ENCODE results near the gene METTL5.

The METTL5 gene

GRCh38 chr2:169776252-169776761 is 48.4 kb downstream of the METTL5 start:
- no peak for DNase-seq (ENCODE audit: low read depth in 1 of 2, low spot score in 1 of 2)
- Histone ChIP-seq H3K27ac (replicated peaks) (no peak overlapping the region), H3K4me3 (replicated peaks; ENCODE audit: insufficient read depth, low read length) (no peak overlapping the region), H3K27me3 (ENCODE audit: insufficient read depth, poor library complexity, severe bottlenecking) (no peaks in the 10 kb centered on the region)
- TF ChIP-seq SPI1 (IDR thresholded peaks at IDR 0.05; ENCODE audit: borderline replicate concordance, low read depth) (no peak), REST (IDR thresholded peaks at IDR 0.05; ENCODE audit: insufficient replicate concordance, low read depth) (no peak), GABPA (IDR thresholded peaks at IDR 0.05; ENCODE audit: low read depth) (no peak), POLR2AphosphoS5 (IDR thresholded peaks at IDR 0.05; ENCODE audit: low read depth) (no peak), CTCF (IDR thresholded peaks at IDR 0.05; ENCODE audit: insufficient read depth, low read length) (no peak)

GRCh38 chr2:169775765-169776164 is 48.9 kb downstream of the METTL5 start:
- Histone ChIP-seq H3K27ac (replicated peaks) (no peak overlapping the region), H3K4me3 (replicated peaks; ENCODE audit: insufficient read depth, low read length) (no peak overlapping the region), H3K27me3 (ENCODE audit: insufficient read depth, poor library complexity, severe bottlenecking) (no peaks in the 10 kb centered on the region)
- no peak for DNase-seq (ENCODE audit: low read depth in 1 of 2, low spot score in 1 of 2)
- TF ChIP-seq POLR2AphosphoS5 (IDR thresholded peaks at IDR 0.05; ENCODE audit: low read depth) (no peak), GABPA (IDR thresholded peaks at IDR 0.05; ENCODE audit: low read depth) (no peak), SPI1 (IDR thresholded peaks at IDR 0.05; ENCODE audit: borderline replicate concordance, low read depth) (no peak), REST (IDR thresholded peaks at IDR 0.05; ENCODE audit: insufficient replicate concordance, low read depth) (no peak), CTCF (IDR thresholded peaks at IDR 0.05; ENCODE audit: insufficient read depth, low read length) (no peak)

GRCh38 chr2:169775354-169775753 is 49.4 kb downstream of the METTL5 start:
- Histone ChIP-seq H3K27me3 (ENCODE audit: insufficient read depth, poor library complexity, severe bottlenecking) (no peaks in the 10 kb centered on the region), H3K4me3 (replicated peaks; ENCODE audit: insufficient read depth, low read length) (no peak overlapping the region), H3K27ac (replicated peaks) (no peak overlapping the region)
- DNase-seq (ENCODE audit: low read depth in 1 of 2, low spot score in 1 of 2): no peak
- TF ChIP-seq GABPA (IDR thresholded peaks at IDR 0.05; ENCODE audit: low read depth) (no peak), REST (IDR thresholded peaks at IDR 0.05; ENCODE audit: insufficient replicate concordance, low read depth) (no peak), SPI1 (IDR thresholded peaks at IDR 0.05; ENCODE audit: borderline replicate concordance, low read depth) (no peak), CTCF (IDR thresholded peaks at IDR 0.05; ENCODE audit: insufficient read depth, low read length) (no peak), POLR2AphosphoS5 (IDR thresholded peaks at IDR 0.05; ENCODE audit: low read depth) (no peak)

All from HL-60 (cell line).